ENCODE data around the gene LMX1B.

- TF ChIP-seq POLR2A (IDR thresholded peaks at IDR 0.05) (no peak), CTCF (IDR thresholded peaks at IDR 0.05) (no peak)
Observed at GRCh38 chr9:126721564-126721981, 107.8 kb downstream of the LMX1B start.
